HUES64 (cell line): ENCODE measurements around the gene SOD3.

Experiments used
- H3K27ac ChIP-seq: 2 replicates; pipeline ENCODE4 v1.7.0; 2013; ENCODE audit warnings: low read depth, low read length, inconsistent platforms
- H3K27me3 ChIP-seq: 2 replicates; pipeline ENCODE4 v1.6.1; 2013; ENCODE audit warnings: mild to moderate bottlenecking, low read length; ENCODE audit not compliant: insufficient read depth
- H3K36me3 ChIP-seq: 2 replicates; pipeline ENCODE4 v1.6.1; 2013; ENCODE audit warnings: mild to moderate bottlenecking, low read length; ENCODE audit not compliant: insufficient read depth
- H3K4me1 ChIP-seq: 2 replicates; pipeline ENCODE4 v1.6.1; 2013; ENCODE audit warnings: mild to moderate bottlenecking, low read length, moderate library complexity; ENCODE audit not compliant: insufficient read depth
- H3K4me3 ChIP-seq: 2 replicates; pipeline ENCODE4 v1.5.1; 2013; ENCODE audit warnings: mild to moderate bottlenecking, low read length, moderate library complexity
- H3K9ac ChIP-seq: 2 replicates; pipeline ENCODE4 v1.6.1; 2013; ENCODE audit warnings: mild to moderate bottlenecking, low read depth, low read length
- H3K9me3 ChIP-seq: 2 replicates; pipeline ENCODE4 v1.6.1; 2013; ENCODE audit warnings: low read depth, low read length; ENCODE audit not compliant: insufficient read depth
- WGBS: fragments of 150-250, 120-280 bp; methylation state at CpG from one replicate; pipeline ENCODE4 v1.1.7; 2013; ENCODE audit warnings: missing lambda C conversion rate; 5-methylcytosine and 5-hydroxymethylcytosine counted together

Gene SOD3

DNA sequence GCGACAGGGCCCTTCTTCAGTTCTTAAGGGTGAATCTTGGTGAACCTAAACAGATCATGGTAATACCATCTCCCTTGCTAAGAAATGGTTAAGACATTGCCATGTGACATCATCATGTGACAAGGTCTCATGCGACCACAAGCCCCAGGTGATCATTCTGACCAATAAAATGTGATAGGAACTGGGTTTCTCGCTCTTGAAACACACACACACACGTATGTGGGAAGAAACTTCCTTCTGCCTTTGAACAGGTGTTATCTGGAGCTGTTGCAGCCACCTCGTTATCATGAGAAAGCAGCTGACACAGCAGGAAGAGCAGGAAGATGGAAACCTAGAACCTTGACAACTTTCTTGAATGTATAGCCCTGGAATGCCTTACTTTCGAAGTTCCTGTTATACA lies 10.2 kb downstream of the SOD3 start:
- WGBS: 83% methylated on average over 5 of the region's 6 CpGs
- H3K4me3 ChIP-seq: no peak overlapping the region
- H3K9me3 ChIP-seq: no peaks in the 10 kb centered on the region
- H3K4me1 ChIP-seq: 0 out of 2 replicates have a peak, but pooled peaks cover 12% of the 10 kb centered on the region
- H3K9ac ChIP-seq: no peak overlapping the region
- peaks cover 21% of the 10 kb centered on the region for H3K27me3 ChIP-seq
- H3K36me3 ChIP-seq: no peaks in the 10 kb centered on the region
- no peak overlapping the region for H3K27ac ChIP-seq

DNA sequence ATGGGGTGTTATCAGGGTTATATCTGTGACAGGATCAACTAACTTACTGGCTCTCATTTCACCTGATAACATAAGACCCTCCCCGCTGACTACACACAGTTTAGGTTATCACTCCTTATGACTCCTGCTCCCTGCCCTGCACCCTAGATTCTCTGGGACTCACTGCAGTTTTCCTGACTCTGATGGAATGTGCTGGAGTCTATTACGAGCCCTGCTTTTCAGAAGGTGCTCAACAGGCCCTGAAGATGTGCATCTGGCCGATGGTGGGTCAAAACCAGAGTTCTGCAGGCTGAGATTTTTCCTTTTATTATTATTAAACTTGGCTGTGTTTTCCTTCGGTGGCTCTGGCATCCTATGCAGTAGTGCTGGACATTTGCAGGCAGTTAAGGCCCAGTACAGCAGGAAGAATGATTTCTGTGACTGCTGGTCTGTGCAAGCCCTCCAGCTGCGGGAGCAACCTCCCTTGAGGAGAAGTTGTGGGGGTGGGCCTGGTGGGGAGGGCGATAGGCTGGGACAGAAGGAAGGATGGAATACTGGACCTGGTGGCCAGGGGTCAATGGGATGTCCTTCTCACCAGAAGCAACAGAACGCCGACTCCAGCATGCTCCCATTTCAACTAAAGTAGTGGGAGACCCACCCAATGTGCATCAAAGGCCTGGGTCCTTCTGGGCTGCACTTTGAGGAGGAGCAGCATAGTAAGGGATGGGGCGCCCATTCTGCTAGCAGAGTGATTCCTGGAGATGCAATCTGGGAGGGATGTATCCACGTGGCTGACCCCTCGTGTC lies 11.0 kb downstream of the SOD3 start:
- H3K9me3 ChIP-seq: no peaks in the 10 kb centered on the region
- no peak overlapping the region for H3K27ac ChIP-seq
- H3K36me3 ChIP-seq: no peaks in the 10 kb centered on the region
- H3K27me3 ChIP-seq: peaks cover 13% of the 10 kb centered on the region
- WGBS: 94% methylated on average over 11 of the region's 11 CpGs
- H3K4me1 ChIP-seq: 0 out of 2 replicates have a peak, but pooled peaks cover 4% of the 10 kb centered on the region
- H3K4me3 ChIP-seq: no peak overlapping the region
- H3K9ac ChIP-seq: no peak overlapping the region

DNA sequence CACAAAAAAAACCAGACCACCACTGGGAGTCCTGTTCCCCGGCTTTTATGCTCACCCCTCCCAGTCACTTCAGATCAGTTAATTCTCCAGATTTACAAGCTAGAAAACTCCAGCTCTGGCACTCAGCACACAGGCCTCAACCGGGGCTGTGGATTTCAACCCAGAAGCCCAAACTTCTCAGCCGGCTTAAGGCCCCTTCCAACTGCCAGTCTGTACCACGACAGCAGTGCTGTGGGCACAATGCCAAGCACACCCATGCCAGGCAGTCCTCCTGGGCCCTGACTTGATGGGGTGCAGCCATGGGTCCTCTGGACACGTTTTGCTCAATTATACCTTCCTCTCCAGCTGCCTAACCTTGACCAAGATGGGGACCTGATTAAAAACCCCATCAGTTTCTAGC lies 12.2 kb downstream of the SOD3 start:
- no peaks in the 10 kb centered on the region for H3K36me3 ChIP-seq
- H3K27ac ChIP-seq: no peak overlapping the region
- peaks cover under 1% of the 10 kb centered on the region; the same call in 1 of the 2 replicates for H3K27me3 ChIP-seq
- H3K4me1 ChIP-seq: 0 out of 2 replicates have a peak, but pooled peaks cover 4% of the 10 kb centered on the region
- WGBS: 93% methylated on average over 5 of the region's 5 CpGs
- H3K4me3 ChIP-seq: no peak overlapping the region
- no peak overlapping the region for H3K9ac ChIP-seq
- no peaks in the 10 kb centered on the region for H3K9me3 ChIP-seq

DNA sequence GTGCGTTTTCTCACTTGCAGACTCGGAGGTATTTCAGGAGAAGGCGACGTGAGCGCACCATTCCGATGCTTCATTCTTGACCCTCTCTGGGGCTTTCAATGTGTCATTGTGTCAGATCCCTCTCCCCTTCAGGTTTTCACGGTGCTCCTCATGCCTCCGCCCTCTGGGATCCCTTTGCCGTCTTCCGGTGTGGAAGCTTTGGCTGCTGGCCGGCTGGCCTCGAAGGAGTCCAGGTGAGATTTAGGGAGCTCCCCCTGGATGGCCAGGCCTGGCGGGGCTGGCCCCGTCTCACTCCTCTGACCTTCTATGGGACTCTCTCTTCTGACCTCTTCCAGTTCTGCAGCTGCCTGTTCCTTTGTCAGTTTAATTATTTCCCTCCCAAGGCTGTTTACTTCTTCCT lies 12.9 kb downstream of the SOD3 start:
- Histone ChIP-seq H3K27ac (no peak overlapping the region), H3K4me3 (no peak overlapping the region), H3K36me3 (no peaks in the 10 kb centered on the region), H3K9ac (no peak overlapping the region), H3K9me3 (no peaks in the 10 kb centered on the region), H3K4me1 (0 out of 2 replicates have a peak, but pooled peaks cover 4% of the 10 kb centered on the region), H3K27me3 (no peaks in the 10 kb centered on the region)
- 92% methylated on average over 14 of the region's 14 CpGs for WGBS

GRCh38 chr4:24808955-24809354 lies 13.6 kb downstream of the SOD3 start:
- no peak overlapping the region for H3K27ac ChIP-seq
- H3K9me3 ChIP-seq: no peaks in the 10 kb centered on the region
- H3K36me3 ChIP-seq: no peaks in the 10 kb centered on the region
- H3K4me3 ChIP-seq: no peak overlapping the region
- no peak overlapping the region for H3K9ac ChIP-seq
- WGBS: 91% methylated on average over 6 of the region's 6 CpGs
- 0 out of 2 replicates have a peak, but pooled peaks cover 4% of the 10 kb centered on the region for H3K4me1 ChIP-seq
- H3K27me3 ChIP-seq: no peaks in the 10 kb centered on the region

GRCh38 chr4:24809376-24809775 lies 14.0 kb downstream of the SOD3 start:
- H3K4me3 ChIP-seq: no peak overlapping the region
- WGBS: 72% methylated on average over 2 of the region's 2 CpGs
- H3K27ac ChIP-seq: no peak overlapping the region
- no peaks in the 10 kb centered on the region for H3K9me3 ChIP-seq
- H3K36me3 ChIP-seq: no peaks in the 10 kb centered on the region
- no peak overlapping the region for H3K9ac ChIP-seq
- 0 out of 2 replicates have a peak, but pooled peaks cover 4% of the 10 kb centered on the region for H3K4me1 ChIP-seq
- no peaks in the 10 kb centered on the region for H3K27me3 ChIP-seq

DNA sequence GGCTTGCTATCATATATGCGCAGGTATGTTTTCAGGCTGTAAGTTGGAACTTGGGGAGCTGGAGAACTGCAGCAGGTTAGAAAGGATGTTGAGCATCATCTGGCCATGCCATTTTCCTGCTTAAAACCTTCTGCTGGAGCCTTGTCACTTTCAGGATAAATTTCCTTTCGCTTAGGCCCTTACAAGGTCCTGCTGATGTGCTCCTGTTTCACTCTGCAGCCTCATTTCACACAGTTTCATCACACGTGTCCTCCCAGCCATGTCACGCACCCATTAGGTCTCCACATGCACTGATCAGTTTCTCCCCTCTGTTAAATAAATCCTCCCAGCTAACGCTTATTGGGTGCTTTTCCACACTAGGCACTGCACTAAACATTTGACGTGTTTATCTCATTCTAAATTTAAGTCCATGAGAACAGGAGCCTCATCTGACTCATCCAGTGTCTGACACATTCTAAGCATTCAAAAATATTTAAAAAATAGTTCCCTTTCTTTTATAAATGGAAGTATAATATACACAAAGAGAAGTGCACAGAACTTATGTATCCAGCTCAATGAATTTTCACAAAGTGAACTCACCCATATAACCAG lies 14.5 kb downstream of the SOD3 start:
- H3K4me1 ChIP-seq: 0 out of 2 replicates have a peak, but pooled peaks cover 4% of the 10 kb centered on the region
- H3K4me3 ChIP-seq: no peak overlapping the region
- WGBS: 95% methylated on average over 6 of the region's 6 CpGs

DNA sequence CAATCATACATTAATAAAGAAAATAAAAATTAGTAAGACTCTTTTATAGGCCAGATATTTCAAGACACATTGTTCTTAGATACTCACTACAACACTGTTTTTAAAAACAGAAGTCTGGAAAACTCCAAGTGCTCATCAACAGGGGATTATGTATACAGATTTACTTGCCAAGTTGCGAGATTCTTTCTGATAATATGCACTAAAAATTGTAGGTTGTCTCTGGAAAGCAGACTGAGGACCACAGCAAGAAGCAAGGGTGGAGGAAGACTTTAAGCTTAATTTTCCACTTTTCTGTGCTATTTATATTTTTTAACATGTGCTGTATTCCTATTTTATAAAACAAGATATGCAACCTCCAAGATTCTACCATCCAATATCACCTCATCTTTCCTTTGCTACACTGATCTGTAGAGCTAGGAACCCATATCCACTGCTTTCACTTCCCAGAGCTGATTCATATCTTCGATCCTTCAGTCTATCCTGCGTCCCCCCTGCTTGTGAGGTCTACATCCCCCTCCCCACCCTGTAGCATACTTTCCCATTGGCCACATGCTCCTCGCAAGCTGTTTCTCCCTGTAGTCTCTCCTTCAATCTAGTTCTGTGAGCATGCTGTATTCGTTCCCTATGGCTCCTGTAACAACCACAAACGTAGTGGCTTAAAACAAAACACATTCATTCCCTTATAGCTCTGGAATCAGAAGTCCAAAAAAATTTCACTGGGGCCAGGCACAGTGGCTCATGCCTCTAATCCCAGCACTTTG lies 15.7 kb downstream of the SOD3 start:
- no peaks in the 10 kb centered on the region for H3K27me3 ChIP-seq
- no peaks in the 10 kb centered on the region for H3K9me3 ChIP-seq
- 0 out of 2 replicates have a peak, but pooled peaks cover 4% of the 10 kb centered on the region for H3K4me1 ChIP-seq
- no peak overlapping the region for H3K9ac ChIP-seq
- 89% methylated on average over 6 of the region's 6 CpGs for WGBS
- H3K27ac ChIP-seq: no peak overlapping the region
- no peak overlapping the region for H3K4me3 ChIP-seq
- H3K36me3 ChIP-seq: no peaks in the 10 kb centered on the region

More for the DNA sequence above, 14.5 kb downstream of the SOD3 start:
- no peaks in the 10 kb centered on the region for H3K36me3 ChIP-seq
- H3K27me3 ChIP-seq: no peaks in the 10 kb centered on the region
- no peak overlapping the region for H3K9ac ChIP-seq
- H3K27ac ChIP-seq: no peak overlapping the region
- H3K9me3 ChIP-seq: no peaks in the 10 kb centered on the region

GRCh38 chr4:24813732-24814131 lies 18.4 kb downstream of the SOD3 start:
- 97% methylated on average over 2 of the region's 2 CpGs for WGBS
- no peak overlapping the region for H3K9ac ChIP-seq
- no peaks in the 10 kb centered on the region for H3K36me3 ChIP-seq
- no peaks in the 10 kb centered on the region for H3K27me3 ChIP-seq
- H3K4me1 ChIP-seq: 0 out of 2 replicates have a peak, but pooled peaks cover 4% of the 10 kb centered on the region
- no peak overlapping the region for H3K27ac ChIP-seq
- no peaks in the 10 kb centered on the region for H3K9me3 ChIP-seq
- no peak overlapping the region for H3K4me3 ChIP-seq

DNA sequence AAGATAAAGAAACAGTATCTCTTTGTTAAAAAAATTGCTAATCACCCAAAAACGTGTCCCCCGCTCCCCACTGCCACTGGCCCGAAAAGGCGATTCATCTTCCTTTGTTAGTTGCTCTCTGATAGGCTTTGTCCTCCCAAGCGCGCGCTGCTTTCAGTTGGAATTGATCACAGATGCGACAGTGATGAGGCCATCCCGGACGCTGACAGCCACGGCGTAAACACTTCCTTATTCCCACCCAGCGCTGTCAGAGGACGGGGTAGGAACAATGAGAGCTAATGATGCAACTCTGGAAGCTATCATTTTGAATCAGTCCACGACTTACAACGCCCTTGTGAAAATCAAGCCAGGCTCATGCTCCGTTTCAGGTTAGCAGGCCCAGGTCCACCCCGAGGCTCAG lies 21.4 kb downstream of the SOD3 start:
- H3K36me3 ChIP-seq: no peaks in the 10 kb centered on the region
- no peaks in the 10 kb centered on the region for H3K9me3 ChIP-seq
- H3K4me1 ChIP-seq: no peaks in the 10 kb centered on the region
- H3K27me3 ChIP-seq: no peaks in the 10 kb centered on the region
- WGBS: 93% methylated on average over 18 of the region's 18 CpGs
- no peak overlapping the region for H3K4me3 ChIP-seq
- H3K9ac ChIP-seq: no peak overlapping the region
- no peak overlapping the region for H3K27ac ChIP-seq

- H3K9ac ChIP-seq: no peak overlapping the region
- no peaks in the 10 kb centered on the region for H3K36me3 ChIP-seq
- H3K27me3 ChIP-seq: no peaks in the 10 kb centered on the region
- H3K4me3 ChIP-seq: no peak overlapping the region
- no peaks in the 10 kb centered on the region for H3K4me1 ChIP-seq
- H3K9me3 ChIP-seq: no peaks in the 10 kb centered on the region
- no peak overlapping the region for H3K27ac ChIP-seq
These were observed 25.2 kb downstream of the SOD3 start for GRCh38 chr4:24820541-24820940.
